Colonic mucosa (tissue), 4 donors: ENCODE results near the gene BRD2. TPM values are rescaled to one million over a fixed set of nuclear protein-coding genes. Genes with fewer than 3 reads are reported as not detected.

Source experiments
- DNase-seq: peaks from one replicate; pipeline ENCODE4 v3.0.0-alpha.2; 2020
- H3K27ac ChIP-seq: fragments of 200-600 bp; one replicate; pipeline ENCODE4 v1.8.0; 2021
- H3K27me3 ChIP-seq: fragments of 200-600 bp; one replicate; pipeline ENCODE4 v1.8.0; 2021
- H3K36me3 ChIP-seq: fragments of 200-600 bp; one replicate; pipeline ENCODE4 v1.8.0; 2021
- H3K4me1 ChIP-seq: fragments of 200-600 bp; one replicate; pipeline ENCODE4 v1.8.0; 2021; ENCODE audit warnings: mild to moderate bottlenecking
- H3K4me3 ChIP-seq: fragments of 200-600 bp; one replicate; pipeline ENCODE4 v1.8.0; 2021
- H3K9ac ChIP-seq, 2 donors: one replicate each; pipeline ENCODE4 v1.7.0; 2013; ENCODE audit warnings: control low read depth in 2 of 2, low read depth in 2 of 2, low read length in 2 of 2
- H3K9me3 ChIP-seq: fragments of 200-600 bp; one replicate; pipeline ENCODE4 v1.8.0; 2021
- CTCF ChIP-seq: fragments of 200-600 bp; IDR thresholded peaks from one replicate; pipeline ENCODE4 v1.8.0; 2022; ENCODE audit warnings: antibody characterized with exemption, mild to moderate bottlenecking
- intact Hi-C: fragments of 100-400 bp; cut with DNase I; formaldehyde crosslinking; loops from one replicate; pipeline ENCODE4 v1.14.1; 2022
- total RNA-seq, 2 donors: library from RNA; stranded (reverse); fragmentation: NEBNext Ultra II Directional in 1 of 2; extraction: Animal tissue kit (Norgen Biotek cat#: 25700) in 1 of 2; gene quantifications; one replicate each; pipeline ENCODE4 v1.2.1, GENCODE V29; 2021
- donor health status: healthy.
- donor health status: DM: no; HTN: no; CAD: no.
- donor health status: DM: no; HTN: no; CAD: no.

BRD2 gene
- total RNA-seq, 2 donors from 2014 or later, result 149 to 167 TPM

GRCh38 chr6:32983493-32983848 is 15.1 kb downstream of the BRD2 start:
- no peak for DNase-seq
- H3K4me3 ChIP-seq, result no peak overlapping the region
- TF ChIP-seq CTCF, result no peak
- H3K27me3 ChIP-seq, result no peaks in the 10 kb centered on the region
- H3K36me3 ChIP-seq, result peaks cover 22% of the 10 kb centered on the region
- H3K27ac ChIP-seq, result peak overlapping the region; percentile 32
- intact Hi-C loops, result no loop called here
- H3K9ac ChIP-seq, result peak overlapping the region in 1 of 2 donors; percentile 35
- H3K9me3 ChIP-seq, result no peaks in the 10 kb centered on the region
- peaks cover 30% of the 10 kb centered on the region for H3K4me1 ChIP-seq

- Histone ChIP-seq H3K4me1 (peaks cover 28% of the 10 kb centered on the region), H3K27me3 (no peaks in the 10 kb centered on the region), H3K9me3 (no peaks in the 10 kb centered on the region), H3K9ac (peak overlapping the region in 1 of 2 donors; percentile 1), H3K36me3 (peaks cover 19% of the 10 kb centered on the region), H3K4me3 (no peak overlapping the region), H3K27ac (peak overlapping the region; percentile 20)
- intact Hi-C loops, result loop anchor here (1.0 kb wide), 1 partner anchor 100 kb away; no protein-coding TSS in a partner anchor
- no peak for DNase-seq
- TF ChIP-seq CTCF, result no peak
Measured at GRCh38 chr6:32983964-32984621, 15.7 kb downstream of the BRD2 start.

- Histone ChIP-seq H3K36me3 (peaks cover 12% of the 10 kb centered on the region), H3K27me3 (no peaks in the 10 kb centered on the region), H3K4me1 (peaks cover 26% of the 10 kb centered on the region), H3K27ac (peak overlapping the region; percentile 20), H3K9me3 (no peaks in the 10 kb centered on the region), H3K9ac (peak overlapping the region in 1 of 2 donors; percentile 1), H3K4me3 (no peak overlapping the region)
- TF ChIP-seq CTCF, result peak; percentile 91
- DNase-seq, result peak; percentile 97
- intact Hi-C loops, result loop anchor here (1.0 kb wide), 1 partner anchor 101 kb away; no protein-coding TSS in a partner anchor
Measured at GRCh38 chr6:32984622-32985389, 16.4 kb downstream of the BRD2 start.

GRCh38 chr6:32989368-32989767 is 21.0 kb downstream of the BRD2 start:
- Histone ChIP-seq H3K27ac (no peak overlapping the region), H3K4me1 (peaks cover 3% of the 10 kb centered on the region), H3K9me3 (no peaks in the 10 kb centered on the region), H3K9ac (no peak overlapping the region), H3K27me3 (no peaks in the 10 kb centered on the region), H3K4me3 (no peak overlapping the region), H3K36me3 (no peaks in the 10 kb centered on the region)
- TF ChIP-seq CTCF, result no peak
- intact Hi-C loops, result no loop called here
- no peak for DNase-seq

GRCh38 chr6:32991972-32992371 is 23.6 kb downstream of the BRD2 start:
- no peak for TF ChIP-seq CTCF
- intact Hi-C loops, result no loop called here
- no peak for DNase-seq

More at GRCh38 chr6:32991972-32992371, 23.6 kb downstream of the BRD2 start:
- H3K4me1 ChIP-seq, result no peaks in the 10 kb centered on the region
- H3K27ac ChIP-seq, result no peak overlapping the region
- no peaks in the 10 kb centered on the region for H3K9me3 ChIP-seq
- no peaks in the 10 kb centered on the region for H3K27me3 ChIP-seq
- no peak overlapping the region for H3K4me3 ChIP-seq
- H3K9ac ChIP-seq, result no peak overlapping the region
- H3K36me3 ChIP-seq, result no peaks in the 10 kb centered on the region
